HCT116 (cell line): Measurements from ENCODE around the gene NDUFS5.

Experiments
- CEBPB ChIP-seq: IDR thresholded peaks from 2 replicates; pipeline ENCODE4 v1.6.1; 2012; ENCODE audit warnings: low read depth
- CTCF ChIP-seq, 3 experiments: fragments of 200-600 bp in 1 of 3; sonication (generic) in 1 of 3; IDR thresholded peaks in 2 of 3; conservative IDR thresholded peaks in 1 of 3; 2 replicates each; pipeline ENCODE4 v1.5.1; 2012 to 2017; ENCODE audit warnings: low read depth in 2 of 3, low read length in 2 of 3, antibody characterized with exemption in 1 of 3, borderline replicate concordance in 1 of 3, control low read depth in 1 of 3, mild to moderate bottlenecking in 1 of 3, mixed read lengths in 1 of 3, mixed run types in 1 of 3, moderate library complexity in 1 of 3; ENCODE audit not compliant: insufficient read depth in 1 of 3
- EGR1 ChIP-seq: IDR thresholded peaks from 2 replicates; pipeline ENCODE4 v1.6.1; 2012; ENCODE audit warnings: low read depth
- EZH2 ChIP-seq: fragments of 200-600 bp; sonication (generic); IDR thresholded peaks from 2 replicates; pipeline ENCODE4 v1.6.1; 2017; ENCODE audit warnings: antibody characterized with exemption, mixed run types
- MAX ChIP-seq: IDR thresholded peaks from 2 replicates; pipeline ENCODE4 v1.6.1; 2012
- POLR2A ChIP-seq: IDR thresholded peaks from 2 replicates; pipeline ENCODE4 v1.7.0; 2011; ENCODE audit warnings: borderline replicate concordance; ENCODE audit not compliant: insufficient read depth, insufficient read length; ENCODE audit errors: extremely low read depth
- POLR2AphosphoS5 ChIP-seq: IDR thresholded peaks from 2 replicates; pipeline ENCODE4 v1.6.1; 2011; ENCODE audit warnings: mild to moderate bottlenecking, low read depth, low read length, moderate library complexity
- RAD21 ChIP-seq: IDR thresholded peaks from 2 replicates; pipeline ENCODE4 v1.6.1; 2012; ENCODE audit warnings: low read depth, mild to moderate bottlenecking
- SIN3A ChIP-seq: IDR thresholded peaks from 2 replicates; pipeline ENCODE4 v1.6.1; 2012; ENCODE audit warnings: low read depth
- SP1 ChIP-seq: IDR thresholded peaks from 2 replicates; pipeline ENCODE4 v1.6.1; 2012; ENCODE audit warnings: low read depth
- ZFX ChIP-seq: fragments of 450-650 bp; IDR thresholded peaks from 2 replicates; pipeline ENCODE4 v1.6.1; 2017
- ZNF274 ChIP-seq: fragments of 200-500 bp; sonication (Bioruptor generic); IDR thresholded peaks from 2 replicates; pipeline ENCODE4 v1.6.1; 2014; ENCODE audit warnings: mild to moderate bottlenecking, low read depth, low read length, inconsistent platforms

- TF ChIP-seq RAD21 (no peak), POLR2A (no peak), ZNF274 (no peak), CTCF (IDR thresholded peaks at IDR 0.05 in 2 of 3, conservative IDR thresholded peaks at IDR 0.05 in 1 of 3; ENCODE audit: borderline replicate concordance in 1 of 3, insufficient read depth in 1 of 3, low read depth in 2 of 3, low read length in 2 of 3) (no peak), EGR1 (no peak), POLR2AphosphoS5 (no peak), CEBPB (no peak), SP1 (no peak), SIN3A (no peak), EZH2 (no peak), MAX (no peak), ZFX (no peak)
These were observed 22.9 kb upstream of the NDUFS5 start for GRCh38 chr1:39003281-39003680.
